Measurements from ENCODE around the gene P2RX6. TPM values are rescaled to one million over a fixed set of nuclear protein-coding genes. Genes with fewer than 3 reads are reported as not detected.
"Not testable (repeated sequence)": the region's sequence is repeated elsewhere in the genome, so short reads cannot be mapped to it uniquely, and the experiment has no call there.

P2RX6 gene
- polyA plus RNA-seq, 5 donors: 0.95 to 3.4 (median 1.8) TPM

DNA sequence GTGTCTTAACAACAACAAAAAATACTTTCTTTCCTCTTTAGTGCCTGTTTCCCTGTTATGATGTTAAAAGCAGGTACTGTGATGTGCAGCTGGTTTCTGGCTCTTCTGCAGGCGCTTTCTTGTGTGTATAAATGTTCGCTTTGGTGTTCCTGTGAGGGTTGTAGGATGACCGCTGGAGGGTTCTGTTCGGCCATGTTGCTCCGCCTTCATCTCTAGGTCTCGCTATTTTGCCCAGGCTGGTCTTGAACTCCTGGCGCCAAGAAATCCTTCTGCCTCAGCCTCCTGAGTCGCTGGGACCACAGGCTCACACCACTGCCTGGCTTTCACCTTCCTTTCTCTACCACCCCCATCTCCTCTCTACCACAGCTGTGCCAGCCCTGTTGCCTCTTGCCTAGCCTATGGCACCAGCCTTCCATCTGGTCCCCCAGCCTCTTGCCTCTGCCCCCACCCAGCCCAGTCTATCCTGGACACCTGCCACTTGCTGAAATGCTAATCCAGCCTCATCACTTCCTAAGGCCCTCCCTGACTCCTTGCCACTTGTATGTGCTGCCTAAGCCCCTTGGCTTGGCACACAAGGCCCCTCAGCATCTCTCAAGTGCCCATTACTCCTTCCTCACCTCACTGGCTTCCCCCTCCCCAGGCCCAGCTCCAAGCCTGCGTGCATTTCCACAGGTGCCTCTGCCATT is 36.3 kb downstream of the P2RX6 start:
- DNase-seq: no peak

DNA sequence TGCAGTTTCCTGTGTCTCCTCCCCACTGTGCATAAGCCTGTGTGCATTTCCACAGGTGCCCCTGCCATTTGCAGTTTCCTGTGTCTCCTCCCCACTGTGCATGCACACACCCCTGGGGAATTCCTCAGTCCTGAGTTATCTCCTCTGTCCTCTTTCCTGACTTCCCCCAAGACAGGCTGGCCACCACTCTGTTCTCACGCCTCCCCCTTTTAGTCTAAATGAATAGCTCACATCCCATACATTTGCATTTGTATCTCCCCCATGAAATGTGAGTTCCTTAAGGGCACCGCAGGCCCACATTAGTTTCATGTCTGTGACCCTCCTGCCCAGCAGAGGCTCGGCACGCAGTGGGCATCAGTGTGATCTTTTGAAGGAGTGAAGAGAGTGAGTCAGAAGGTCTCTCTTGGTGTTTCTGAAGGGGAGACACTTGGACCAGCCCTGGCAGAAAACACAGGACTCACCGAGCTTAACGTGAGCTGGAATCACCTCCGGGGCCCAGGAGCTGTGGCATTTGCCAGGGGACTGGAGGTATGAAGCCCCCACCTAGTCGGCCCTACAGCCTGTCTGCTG is 37.0 kb downstream of the P2RX6 start:
- DNase-seq: no peak

DNA sequence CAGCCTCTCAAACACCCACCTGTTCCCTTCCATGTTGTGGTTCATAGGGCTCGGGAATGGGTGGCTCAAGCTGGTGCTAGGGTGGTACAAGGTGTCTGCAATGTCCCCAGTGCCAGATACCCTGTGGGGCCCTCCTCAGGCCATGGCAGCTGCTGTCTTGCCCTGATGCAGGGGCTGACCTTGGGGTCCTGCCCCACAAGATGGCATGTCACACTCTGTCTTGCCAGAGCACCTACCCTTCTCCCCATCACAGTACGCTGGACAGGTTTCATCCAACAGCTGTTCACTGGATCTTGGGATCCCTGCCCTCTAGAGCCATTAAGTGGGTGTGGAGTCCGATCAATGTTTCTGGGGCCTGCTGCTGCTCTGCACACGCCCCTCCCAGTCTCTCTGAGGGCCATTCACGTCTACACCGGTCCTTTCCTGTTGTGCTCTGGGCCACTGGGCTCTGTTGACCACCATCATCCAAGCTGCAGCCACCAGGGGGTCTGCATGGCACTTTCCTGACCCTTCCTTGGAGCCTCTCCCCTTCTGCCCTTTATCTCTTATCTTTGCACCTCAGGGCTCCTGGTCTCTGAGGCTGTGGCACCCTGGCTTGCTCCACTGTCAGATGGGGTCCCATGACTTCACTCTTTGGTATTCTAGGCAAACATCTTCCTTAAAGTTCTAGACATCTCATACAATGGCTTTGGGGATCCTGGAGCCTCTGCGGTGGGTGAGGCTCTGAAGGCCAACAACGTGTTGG is 37.9 kb downstream of the P2RX6 start:
- DNase-seq: no peak

DNA sequence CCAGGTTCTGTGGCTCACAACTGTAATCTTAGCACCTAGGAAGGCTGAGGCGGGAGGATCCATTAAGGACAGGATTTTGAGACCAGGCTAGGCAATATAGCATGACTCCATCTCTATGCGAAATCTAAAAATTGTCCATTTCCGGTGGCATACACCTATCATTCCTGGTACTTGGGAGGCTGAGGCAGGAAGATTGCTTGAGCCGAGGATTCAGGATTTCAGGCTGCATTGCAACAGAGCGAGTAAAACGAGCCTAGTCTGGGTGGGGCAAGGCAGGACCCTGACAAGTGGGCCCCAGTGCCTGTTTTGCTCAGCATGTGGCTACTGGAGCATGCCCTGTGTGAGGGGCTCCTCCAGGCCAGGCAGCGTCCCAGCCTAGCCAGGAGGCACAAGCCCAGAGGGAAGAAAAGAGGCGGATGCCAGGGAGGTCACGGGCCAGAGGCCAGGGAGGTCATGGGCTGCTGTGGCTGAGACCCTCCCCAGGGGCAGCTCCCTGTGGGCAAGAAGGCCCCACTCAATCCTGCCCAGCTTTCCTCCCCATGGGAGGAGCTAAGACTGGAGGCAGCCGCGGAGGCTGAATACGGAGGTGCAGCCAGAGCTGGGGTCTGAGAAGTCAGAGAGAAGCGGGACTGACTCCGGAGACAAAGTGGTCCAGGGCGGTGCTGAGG is 39.2 kb downstream of the P2RX6 start:
- DNase-seq: no peak

DNA sequence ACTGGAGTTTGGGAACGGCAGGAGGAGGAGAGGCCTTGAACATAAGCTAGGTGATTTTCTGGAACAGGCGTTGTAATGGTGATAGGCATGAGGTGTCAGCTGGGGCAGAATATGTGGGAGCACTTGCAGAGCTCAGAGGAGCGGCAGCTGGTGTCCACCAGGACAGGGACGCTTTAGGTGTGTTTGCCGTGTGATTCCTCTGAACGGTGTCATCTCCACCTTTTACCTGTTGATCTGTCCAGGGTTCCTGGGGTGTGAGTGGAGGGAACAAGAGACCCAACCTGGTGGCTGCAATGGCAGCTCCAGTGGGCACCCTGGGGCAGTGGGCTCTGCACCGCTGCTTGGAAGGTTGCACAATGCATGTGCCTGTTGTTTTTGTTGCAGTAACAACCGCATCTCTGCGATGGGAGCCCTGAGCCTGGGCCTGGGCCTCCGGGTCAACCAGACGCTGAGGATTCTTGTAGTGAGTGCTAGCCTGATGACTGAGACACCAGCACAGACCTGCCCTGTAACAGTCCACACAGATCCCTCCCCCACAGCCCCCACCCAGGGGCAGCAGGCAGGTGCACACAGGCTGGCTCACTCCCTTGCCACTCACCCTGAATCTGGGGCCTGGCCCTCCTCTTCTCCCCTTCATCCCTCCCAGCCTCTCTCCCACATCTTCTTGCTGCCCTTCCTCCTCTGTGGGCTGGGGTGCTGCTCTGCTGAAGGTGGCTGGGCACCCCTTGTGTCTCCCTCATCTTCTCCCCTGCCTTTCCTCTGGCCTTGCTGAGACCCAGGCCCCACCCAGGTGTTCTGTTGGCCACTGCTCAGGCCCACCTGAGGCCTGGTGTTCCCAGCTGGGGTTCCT is 40.0 kb downstream of the P2RX6 start:
- DNase-seq: no peak

DNA sequence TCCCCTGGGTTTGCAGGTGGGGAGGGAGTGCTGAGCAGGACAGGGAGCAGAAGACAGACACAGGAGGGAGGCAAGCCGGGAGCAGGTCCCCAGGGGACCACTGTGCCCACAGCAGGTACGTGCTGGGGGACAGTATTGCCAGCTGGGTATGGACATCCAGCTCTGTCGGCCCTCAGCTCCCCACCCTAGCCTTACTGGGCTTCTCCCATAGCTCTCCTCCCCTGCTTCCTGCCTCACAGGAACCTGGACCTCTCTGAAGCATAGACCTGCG is 40.5 kb downstream of the P2RX6 start:
- DNase-seq: no peak

DNA sequence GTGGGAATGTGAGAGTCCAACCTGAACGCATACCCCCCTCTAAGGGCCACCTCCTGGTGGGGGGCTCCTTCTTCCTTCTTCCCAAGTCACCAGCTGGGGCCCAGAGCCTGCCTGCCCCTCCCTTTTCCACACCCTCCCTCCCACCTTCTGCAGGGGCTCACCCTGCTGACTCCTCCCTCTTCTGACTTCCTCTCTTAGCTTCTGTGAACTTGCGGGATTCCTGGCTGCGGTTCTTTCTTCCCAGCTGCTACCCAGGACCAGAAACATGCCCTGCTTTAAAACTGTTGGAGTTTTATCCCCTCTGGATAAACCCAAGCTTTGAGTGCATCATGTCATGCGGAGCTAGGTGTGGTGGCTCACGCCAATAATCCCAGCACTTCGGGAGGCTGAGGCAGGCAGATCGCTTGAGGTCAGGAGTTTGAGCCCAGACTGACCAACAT is 40.9 kb downstream of the P2RX6 start:
- DNase-seq: no peak

DNA sequence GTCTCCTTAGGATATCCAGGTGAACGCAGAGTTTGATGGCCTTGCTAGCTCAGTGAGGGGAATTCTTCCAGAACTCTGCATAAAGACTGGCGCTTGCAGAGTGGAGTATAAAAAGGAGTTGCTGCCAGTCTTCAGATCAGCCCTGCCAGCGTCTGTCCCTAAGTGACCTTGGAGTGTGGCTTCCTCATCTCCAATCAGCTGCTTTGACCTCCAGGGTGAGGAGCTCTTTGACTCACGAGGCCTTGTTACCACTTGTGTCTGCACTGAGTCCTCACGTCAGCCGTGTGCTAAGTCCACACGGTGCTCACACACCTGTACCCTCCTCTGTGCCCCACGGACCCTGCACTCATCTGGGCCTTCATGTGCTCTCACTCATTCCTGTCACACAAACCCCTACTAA is 45.4 kb downstream of the P2RX6 start:
- DNase-seq: not testable (repeated sequence)

DNA sequence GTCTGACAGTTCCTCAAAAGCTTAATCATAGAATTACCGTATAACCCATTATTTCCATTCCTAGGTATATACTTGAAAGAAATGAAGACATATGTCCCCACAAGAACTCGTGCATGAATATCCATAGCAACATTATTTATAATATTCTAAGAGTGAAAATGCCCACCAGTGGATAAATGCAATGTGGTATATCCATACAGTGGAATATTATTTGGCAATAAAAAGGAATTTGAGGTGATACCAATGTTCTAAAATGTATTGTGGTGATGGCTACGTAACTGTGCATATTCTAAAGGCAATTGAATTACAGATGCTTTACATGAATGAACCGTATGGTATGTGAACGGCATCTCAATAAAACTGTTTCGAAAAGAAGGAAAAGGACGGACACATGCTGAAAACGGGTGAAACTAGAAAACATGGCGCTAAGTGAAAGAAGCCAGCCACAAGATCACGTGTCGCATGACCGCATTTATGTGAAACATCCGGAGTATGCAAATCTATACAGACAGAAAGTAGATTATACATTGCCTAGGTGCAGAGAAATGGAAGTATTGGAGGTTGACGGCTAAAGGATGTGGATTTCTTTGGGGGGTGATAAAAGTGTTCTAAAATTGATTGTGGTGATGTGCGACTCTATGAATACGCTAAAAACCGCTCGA is 46.8 kb downstream of the P2RX6 start:
- not testable (repeated sequence) for DNase-seq

DNA sequence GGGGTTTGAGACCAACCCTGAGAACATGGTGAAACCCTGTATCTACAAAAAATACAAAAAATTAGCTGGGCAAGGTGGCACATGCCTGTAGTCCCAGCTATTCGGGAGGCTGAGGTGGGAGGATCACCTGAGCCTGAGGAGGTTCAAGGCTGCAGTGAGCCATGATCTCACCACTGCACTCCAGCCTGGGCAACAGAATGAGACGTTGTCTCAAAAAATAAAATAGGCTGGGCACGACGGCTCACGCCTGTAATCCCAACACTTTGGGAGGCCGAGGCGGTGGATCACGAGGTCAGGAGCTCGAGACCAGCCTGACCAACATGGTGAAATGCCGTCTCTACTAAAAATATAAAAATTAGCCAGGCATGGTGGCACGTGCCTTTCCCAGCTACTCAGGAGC is 49.5 kb downstream of the P2RX6 start:
- DNase-seq: not testable (repeated sequence)

DNA sequence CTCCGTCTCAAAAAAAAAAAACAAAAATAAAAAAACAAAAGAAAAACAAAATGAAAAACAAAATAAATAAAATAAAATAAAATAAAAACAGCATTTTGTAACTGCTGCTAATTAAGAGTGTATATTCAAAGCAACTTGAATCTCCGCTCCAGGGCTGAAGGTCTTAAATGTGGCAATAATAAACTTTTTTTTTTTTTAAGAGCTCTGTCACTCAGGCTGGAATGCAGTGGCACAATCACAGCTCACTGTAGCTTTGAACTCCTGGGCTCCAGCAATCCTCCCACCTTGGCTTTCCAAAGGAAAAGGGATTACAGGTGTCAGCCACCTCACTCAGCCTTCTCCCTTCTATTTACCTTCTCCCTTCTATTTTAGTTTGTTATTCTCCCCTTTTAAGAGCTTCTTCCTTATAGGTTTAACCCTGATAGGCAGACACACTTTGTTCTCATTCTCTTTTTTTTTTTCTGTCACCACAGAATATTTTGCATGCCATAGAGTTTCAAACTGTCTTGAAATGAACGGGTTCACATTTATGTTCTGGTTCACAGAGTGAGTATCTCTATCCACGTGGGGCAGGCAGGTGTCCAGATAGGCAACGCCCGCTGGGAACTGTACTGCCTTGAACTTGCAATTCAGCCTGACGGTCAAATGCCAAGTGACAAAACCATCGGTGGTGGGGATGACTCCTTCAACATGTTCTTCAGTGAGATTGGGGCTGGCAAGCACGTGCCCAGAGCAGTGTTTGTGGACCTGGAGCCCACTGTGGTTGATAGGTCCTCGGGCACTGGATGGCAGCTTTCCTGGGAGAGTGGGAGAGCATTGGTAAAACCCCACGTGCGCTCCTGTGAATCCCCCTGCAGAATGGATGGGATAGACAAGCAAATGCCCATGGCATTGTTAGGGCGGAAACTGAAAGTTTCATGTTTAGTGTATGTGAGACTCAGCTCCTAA is 50.2 kb downstream of the P2RX6 start:
- DNase-seq: no peak

DNA sequence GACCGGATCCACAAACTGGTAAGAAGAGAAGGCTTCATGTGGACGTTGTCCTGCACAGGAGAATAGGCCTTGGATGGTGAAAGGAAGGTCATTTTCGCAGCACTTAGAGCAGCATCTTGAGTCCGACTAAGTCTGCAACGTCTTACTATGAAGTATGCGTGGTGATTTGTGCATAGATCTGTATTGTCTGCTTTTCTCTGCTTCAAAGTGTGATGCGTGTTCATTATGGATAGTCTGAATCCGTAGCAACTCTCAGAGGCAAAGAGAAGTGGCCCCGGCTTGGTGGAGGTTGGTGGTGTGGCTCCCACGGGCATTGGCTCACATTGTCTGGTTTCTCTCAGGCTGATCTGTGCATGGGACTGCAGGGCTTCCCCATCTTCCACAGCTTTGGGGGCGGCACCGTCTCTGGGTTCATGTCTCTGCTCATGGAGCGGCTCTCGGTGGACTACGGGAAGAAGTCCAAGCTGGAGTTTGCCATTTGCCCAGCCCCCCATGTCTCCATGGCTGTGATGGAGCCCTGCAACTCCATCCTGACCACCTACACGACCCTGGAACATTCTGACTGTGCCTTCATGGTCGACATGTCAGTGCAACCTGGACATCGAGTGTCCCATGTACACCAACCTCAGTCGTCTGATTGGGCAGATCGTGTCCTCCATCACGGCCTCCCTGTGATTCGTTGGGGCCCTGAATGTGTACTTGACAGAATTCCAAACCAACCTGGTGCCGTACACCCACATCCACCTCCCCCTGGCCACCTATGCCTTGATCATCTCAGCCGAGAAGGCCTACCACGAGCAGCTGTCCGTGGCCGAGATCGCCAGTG is 52.3 kb downstream of the P2RX6 start:
- DNase-seq: no peak

DNA sequence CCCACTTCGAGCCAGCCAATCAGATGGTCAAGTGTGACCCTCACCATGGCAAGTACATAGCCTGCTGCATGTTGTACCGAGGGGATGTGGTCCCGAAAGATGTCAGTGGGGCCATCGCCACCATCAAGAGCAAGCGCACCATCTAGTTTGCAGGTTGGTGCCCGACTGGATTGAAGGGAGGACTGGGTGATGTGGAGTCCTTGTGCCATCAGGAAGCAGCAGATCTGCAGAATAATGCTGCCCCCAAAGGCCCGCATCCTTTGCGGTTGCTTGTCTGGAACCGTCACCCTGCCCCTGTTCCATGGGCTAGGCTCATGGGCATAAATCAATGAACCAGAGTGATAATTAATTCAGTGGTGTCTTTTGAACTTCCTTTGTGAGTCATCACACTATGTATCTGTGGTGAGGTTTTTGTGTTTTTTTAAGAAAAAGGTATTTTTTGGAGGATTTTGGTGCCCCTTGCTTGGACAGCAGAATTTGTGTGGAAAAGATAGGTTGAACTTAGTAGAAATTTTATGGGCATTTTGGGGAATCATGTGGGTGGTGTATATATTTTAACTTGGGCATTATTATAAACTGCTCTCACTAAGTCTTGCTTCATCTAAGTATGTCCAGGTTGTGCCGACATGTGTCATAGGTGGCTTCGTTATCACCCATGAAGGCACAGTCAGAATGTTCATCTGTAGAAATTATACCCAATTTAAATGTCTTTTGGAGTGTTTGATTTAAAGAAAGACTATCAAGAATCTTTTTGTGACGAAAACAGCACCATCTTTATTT is 53.1 kb downstream of the P2RX6 start:
- DNase-seq: no peak

DNA sequence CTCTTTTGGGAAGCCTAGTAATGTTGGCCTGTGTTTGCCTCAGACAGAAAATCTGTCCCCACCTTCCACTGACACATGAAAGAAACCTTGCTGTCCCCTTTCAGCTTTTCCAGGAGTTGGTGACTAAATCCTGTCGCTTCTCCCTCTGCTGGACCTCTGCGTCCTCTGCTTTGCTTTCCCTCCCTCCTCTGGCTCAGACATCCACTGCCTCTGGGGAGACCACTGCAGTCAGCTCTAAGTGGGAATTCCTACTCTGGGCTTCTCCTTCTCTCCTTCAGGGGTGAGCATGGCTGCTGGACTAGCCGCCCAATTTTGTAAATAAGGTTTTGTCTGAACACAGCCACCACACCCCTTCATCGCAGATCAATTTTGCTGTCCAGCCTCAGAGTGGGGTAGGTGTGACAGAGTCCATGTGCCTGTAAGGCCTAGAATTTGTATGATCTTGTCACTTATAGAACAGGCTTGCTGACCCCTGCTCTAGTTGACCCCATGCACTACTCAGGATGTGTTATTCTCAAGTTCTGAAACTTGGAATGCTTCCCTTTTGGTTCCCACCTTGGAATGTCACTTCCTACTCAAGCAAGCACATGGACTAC is 53.8 kb downstream of the P2RX6 start:
- DNase-seq: no peak

DNA sequence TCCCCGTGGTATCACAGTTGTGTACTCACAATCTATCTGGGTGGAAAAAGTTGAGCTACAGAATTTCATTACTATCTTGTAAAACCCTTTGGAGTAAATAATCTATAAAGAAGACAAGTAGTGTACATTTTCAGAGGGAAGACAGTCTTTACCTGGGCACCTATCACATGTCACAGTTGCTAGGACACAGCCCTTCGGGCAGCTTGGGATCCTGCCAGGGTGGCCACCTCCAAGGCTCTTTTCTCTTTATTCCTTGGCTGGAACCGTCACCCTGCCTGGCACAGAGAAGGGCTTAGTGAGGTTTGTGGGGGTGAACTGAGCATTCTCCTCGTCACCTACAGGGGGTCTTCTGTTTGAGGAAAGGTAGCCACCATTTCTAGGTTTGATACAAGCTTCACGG is 54.4 kb downstream of the P2RX6 start:
- no peak for DNase-seq

DNA sequence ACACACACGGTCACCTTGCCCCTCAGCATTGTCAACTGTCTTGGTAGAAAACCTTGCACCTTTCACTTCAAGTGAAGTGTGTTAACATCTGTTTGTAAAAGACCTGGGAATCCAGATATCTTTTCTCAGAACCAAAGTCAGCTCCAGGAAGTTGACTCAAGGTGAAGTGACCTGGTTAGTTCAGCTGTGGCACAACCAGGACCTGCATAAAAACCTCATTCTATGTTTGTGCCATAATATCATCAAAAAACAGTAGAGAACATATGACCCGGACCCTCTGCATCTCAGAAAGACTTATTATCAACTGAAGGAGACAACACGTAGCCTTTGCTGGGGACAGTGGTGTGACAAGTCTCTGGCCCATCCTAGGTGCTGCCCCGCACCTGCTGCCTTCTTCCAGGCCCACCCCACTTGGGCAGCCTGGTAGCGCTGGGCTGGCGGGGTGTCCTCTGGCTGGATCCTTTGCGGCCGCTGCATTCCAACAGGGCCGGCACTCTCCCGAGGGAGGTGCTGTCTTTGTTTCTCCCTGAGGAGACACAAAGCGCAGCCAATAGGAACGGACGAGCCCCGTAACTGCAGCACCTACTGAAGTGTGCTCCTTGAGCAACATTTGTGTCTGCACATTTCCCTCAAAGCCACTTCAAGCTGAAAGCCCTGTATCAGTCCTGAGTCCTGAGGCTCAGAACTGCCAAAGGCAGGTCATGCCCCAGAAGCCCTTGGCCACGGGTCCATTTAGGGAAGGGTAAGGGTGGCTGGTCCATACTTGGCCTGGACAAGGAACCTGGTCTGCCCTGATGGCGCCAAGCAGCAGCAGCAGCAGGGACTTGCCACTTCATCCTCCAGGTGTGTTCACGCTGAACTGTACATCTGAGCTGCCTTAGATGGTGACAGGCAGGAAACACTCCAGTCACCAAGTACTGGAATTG is 56.0 kb downstream of the P2RX6 start:
- DNase-seq: no peak

DNA sequence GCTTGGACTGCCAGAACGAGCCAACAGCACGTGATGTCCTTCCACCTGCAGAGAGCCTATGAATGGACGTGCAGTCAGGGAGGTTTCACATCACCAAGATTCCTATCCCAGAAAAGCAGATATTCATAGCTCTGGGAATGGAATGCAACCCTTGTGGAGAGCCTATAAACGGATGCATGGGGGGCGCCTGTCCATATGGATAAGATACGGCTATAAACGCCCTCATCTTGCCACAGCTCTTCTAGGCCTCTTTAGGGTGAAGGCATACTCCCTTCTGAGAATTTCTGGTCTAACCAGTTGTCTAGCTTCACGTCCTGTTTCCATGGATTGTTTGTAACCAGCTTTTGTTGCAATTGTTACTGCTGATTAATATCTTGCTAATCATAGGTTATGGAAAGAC is 56.8 kb downstream of the P2RX6 start:
- not testable (repeated sequence) for DNase-seq

All from right lung (tissue), 5 donors.